22Rv1 (cell line): Measurements from ENCODE around the gene CBLN3.

ENCODE experiments used
- ZFX ChIP-seq: fragments of 450-650 bp; IDR thresholded peaks from 2 replicates; pipeline ENCODE4 v1.6.1; 2017; ENCODE audit warnings: antibody characterized with exemption, borderline replicate concordance
- TF ChIP-seq, protein P1 (sequence below): fragments of 450-650 bp; IDR thresholded peaks from 2 replicates; pipeline ENCODE4 v1.5.1; 2017; ENCODE audit warnings: mild to moderate bottlenecking

DNA sequence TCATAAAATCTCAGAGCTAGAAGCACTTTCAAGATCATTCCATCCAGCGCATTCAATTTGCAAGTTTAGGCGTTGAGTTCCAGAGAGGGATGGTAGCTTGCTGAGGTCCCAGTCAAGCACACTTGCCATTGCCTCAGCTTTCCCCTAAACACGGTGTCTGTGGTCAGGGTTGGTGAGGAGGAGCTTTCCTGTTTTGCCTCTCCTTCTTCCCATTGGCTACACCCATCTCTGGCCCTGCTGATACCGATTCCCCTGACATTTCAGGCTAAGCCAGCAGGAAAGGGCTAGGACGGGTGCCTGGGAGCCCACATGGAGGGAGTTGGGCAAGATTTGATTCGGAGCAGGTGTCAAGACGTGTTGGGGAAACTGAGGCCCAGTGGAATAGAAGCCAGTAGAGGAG, 52.3 kb downstream of the CBLN3 start:
- TF ChIP-seq, protein P1, sequence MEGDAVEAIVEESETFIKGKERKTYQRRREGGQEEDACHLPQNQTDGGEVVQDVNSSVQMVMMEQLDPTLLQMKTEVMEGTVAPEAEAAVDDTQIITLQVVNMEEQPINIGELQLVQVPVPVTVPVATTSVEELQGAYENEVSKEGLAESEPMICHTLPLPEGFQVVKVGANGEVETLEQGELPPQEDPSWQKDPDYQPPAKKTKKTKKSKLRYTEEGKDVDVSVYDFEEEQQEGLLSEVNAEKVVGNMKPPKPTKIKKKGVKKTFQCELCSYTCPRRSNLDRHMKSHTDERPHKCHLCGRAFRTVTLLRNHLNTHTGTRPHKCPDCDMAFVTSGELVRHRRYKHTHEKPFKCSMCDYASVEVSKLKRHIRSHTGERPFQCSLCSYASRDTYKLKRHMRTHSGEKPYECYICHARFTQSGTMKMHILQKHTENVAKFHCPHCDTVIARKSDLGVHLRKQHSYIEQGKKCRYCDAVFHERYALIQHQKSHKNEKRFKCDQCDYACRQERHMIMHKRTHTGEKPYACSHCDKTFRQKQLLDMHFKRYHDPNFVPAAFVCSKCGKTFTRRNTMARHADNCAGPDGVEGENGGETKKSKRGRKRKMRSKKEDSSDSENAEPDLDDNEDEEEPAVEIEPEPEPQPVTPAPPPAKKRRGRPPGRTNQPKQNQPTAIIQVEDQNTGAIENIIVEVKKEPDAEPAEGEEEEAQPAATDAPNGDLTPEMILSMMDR: no peak
- no peak for TF ChIP-seq ZFX
